SK-N-SH (cell line): Measurements from ENCODE around the gene ITFG1. TPM values are rescaled to one million over a fixed set of nuclear protein-coding genes. Genes with fewer than 3 reads are reported as not detected.

Experiments used
- CTCF ChIA-PET: fragments of 300-600, 350-600 bp; formaldehyde crosslinking; extraction: SDS; loops from one replicate; lab custom pipeline; 2021; lab: Yijun Ruan, JAX
- POLR2A ChIA-PET: fragments of 350-600 bp; sonication (Branson Sonifier 250); formaldehyde crosslinking; extraction: SDS; loops from one replicate; lab custom pipeline; 2020; ENCODE audit warnings: antibody characterized with exemption, inconsistent platforms; lab: Yijun Ruan, JAX
- DNase-seq: peaks from one replicate; pipeline ENCODE4 v3.0.0; 2012
- H2AFZ ChIP-seq: fragments of 200-600 bp; sonication (generic); 2 replicates; pipeline ENCODE4 v1.8.1; 2016; ENCODE audit warnings: antibody characterized with exemption, mild to moderate bottlenecking, low read depth
- H3F3A ChIP-seq: fragments of 200-600 bp; sonication (generic); replicated peaks from 2 replicates; pipeline ENCODE3; 2016; ENCODE audit warnings: antibody characterized with exemption, mild to moderate bottlenecking; ENCODE audit not compliant: insufficient read depth
- H3K27ac ChIP-seq, 2 experiments: fragments of 200-500 bp in 1 of 2; fragments of 200-600 bp in 1 of 2; sonication (Bioruptor generic) in 1 of 2; sonication (generic), shearing (Covaris generic) in 1 of 2; 2 replicates each; pipeline versions ENCODE4 v1.5.1 to v1.6.1; 2014 to 2016; ENCODE audit warnings: low read depth in 2 of 2, inconsistent platforms in 1 of 2, low read length in 1 of 2, mild to moderate bottlenecking in 1 of 2, mixed read lengths in 1 of 2
- H3K27me3 ChIP-seq: fragments of 200-600 bp; sonication (generic), shearing (Covaris generic); 2 replicates; pipeline ENCODE4 v1.6.1; 2016; ENCODE audit warnings: mixed run types; ENCODE audit not compliant: insufficient read depth
- H3K36me3 ChIP-seq, 2 experiments: fragments of 200-500 bp in 1 of 2; fragments of 200-600 bp in 1 of 2; sonication (Bioruptor generic) in 1 of 2; sonication (generic) in 1 of 2; replicated peaks in 1 of 2; 2 replicates each; pipeline versions ENCODE3 to v1.5.1; 2014 to 2016; ENCODE audit warnings: low read length in 1 of 2, mild to moderate bottlenecking in 1 of 2; ENCODE audit not compliant: insufficient read depth in 2 of 2, control insufficient read depth in 1 of 2
- H3K4me1 ChIP-seq, 2 experiments: fragments of 200-500 bp in 1 of 2; fragments of 200-600 bp in 1 of 2; sonication (Bioruptor generic) in 1 of 2; sonication (generic), shearing (Covaris generic) in 1 of 2; 2 replicates each; pipeline versions ENCODE4 v1.5.1 to v1.6.1; 2014 to 2016; ENCODE audit warnings: low read depth in 1 of 2, low read length in 1 of 2, mixed run types in 1 of 2; ENCODE audit not compliant: insufficient read depth in 2 of 2, control insufficient read depth in 1 of 2
- H3K4me2 ChIP-seq: fragments of 200-600 bp; sonication (generic), shearing (Covaris generic); 2 replicates; pipeline ENCODE4 v1.6.1; 2017; ENCODE audit warnings: mixed run types
- H3K4me3 ChIP-seq, 2 experiments: fragments of 200-500 bp in 1 of 2; fragments of 200-600 bp in 1 of 2; sonication (Bioruptor generic) in 1 of 2; sonication (generic), shearing (Covaris generic) in 1 of 2; 2 replicates each; pipeline versions ENCODE4 v1.5.1 to v1.8.1; 2014 to 2016; ENCODE audit warnings: low read depth in 2 of 2, inconsistent platforms in 1 of 2, low read length in 1 of 2, mild to moderate bottlenecking in 1 of 2, mixed read lengths in 1 of 2, moderate library complexity in 1 of 2
- H3K79me2 ChIP-seq: fragments of 200-600 bp; sonication (generic); 2 replicates; pipeline ENCODE4 v1.8.1; 2017; ENCODE audit warnings: mild to moderate bottlenecking; ENCODE audit not compliant: insufficient read depth
- H3K9ac ChIP-seq: fragments of 200-600 bp; sonication (generic); 2 replicates; pipeline ENCODE4 v1.6.1; 2017; ENCODE audit warnings: mixed run types
- H3K9me2 ChIP-seq: fragments of 200-600 bp; sonication (generic); 2 replicates; pipeline ENCODE4 v1.6.1; 2017; ENCODE audit warnings: mixed run types
- H3K9me3 ChIP-seq: fragments of 200-600 bp; sonication (generic); 2 replicates; pipeline ENCODE4 v1.6.1; 2017; ENCODE audit warnings: mixed run types, mild to moderate bottlenecking, moderate library complexity
- H4K20me1 ChIP-seq: fragments of 200-600 bp; sonication (generic); 2 replicates; pipeline ENCODE4 v1.6.1; 2017; ENCODE audit warnings: mild to moderate bottlenecking, mixed run types; ENCODE audit not compliant: insufficient read depth
- CHD2 ChIP-seq: fragments of 150-350 bp; IDR thresholded peaks from 2 replicates; pipeline ENCODE4 v1.6.1; 2018; ENCODE audit warnings: low read length; ENCODE audit not compliant: partially characterized antibody
- ELF1 ChIP-seq: IDR thresholded peaks from 2 replicates; pipeline ENCODE4 v1.4.0; 2012
- EP300 ChIP-seq, 2 experiments: IDR thresholded peaks; 2 replicates each; pipeline versions ENCODE4 v1.4.0 to v1.6.1; 2012; ENCODE audit warnings: borderline replicate concordance in 1 of 2, low read depth in 1 of 2, low read length in 1 of 2
- FOSL2 ChIP-seq: IDR thresholded peaks from 2 replicates; pipeline ENCODE4 v1.4.0; 2012; ENCODE audit warnings: low read depth, mild to moderate bottlenecking, moderate library complexity, borderline replicate concordance
- FOXM1 ChIP-seq: IDR thresholded peaks from 2 replicates; pipeline ENCODE4 v1.4.0; 2012; ENCODE audit warnings: low read depth, mild to moderate bottlenecking
- GATA2 ChIP-seq: sonication (generic); formaldehyde crosslinking; IDR thresholded peaks from 2 replicates; pipeline ENCODE4 v1.5.0; 2020; ENCODE audit warnings: mild to moderate bottlenecking, missing genetic modification reagents
- IRF3 ChIP-seq: fragments of 150-350 bp; IDR thresholded peaks from 2 replicates; pipeline ENCODE4 v1.6.1; 2016; ENCODE audit warnings: mild to moderate bottlenecking, low read depth, low read length
- JUND ChIP-seq: IDR thresholded peaks from 2 replicates; pipeline ENCODE4 v1.4.0; 2012
- MAX ChIP-seq: IDR thresholded peaks from 2 replicates; pipeline ENCODE4 v1.4.0; 2012; ENCODE audit warnings: low read depth
- NFIC ChIP-seq: IDR thresholded peaks from 2 replicates; pipeline ENCODE4 v1.4.0; 2012; ENCODE audit warnings: borderline replicate concordance
- PBX3 ChIP-seq: IDR thresholded peaks from 2 replicates; pipeline ENCODE4; 2012
- POLR2AphosphoS5 ChIP-seq: IDR thresholded peaks from 2 replicates; pipeline ENCODE4 v1.6.1; 2012; ENCODE audit warnings: low read depth, low read length
- RAD21 ChIP-seq: IDR thresholded peaks from 2 replicates; pipeline ENCODE4 v1.6.1; 2012; ENCODE audit warnings: mild to moderate bottlenecking, low read length
- RCOR1 ChIP-seq: fragments of 150-350 bp; IDR thresholded peaks from 2 replicates; pipeline ENCODE4 v1.6.1; 2017; ENCODE audit warnings: antibody characterized with exemption, low read length
- RXRA ChIP-seq: IDR thresholded peaks from 2 replicates; pipeline ENCODE4 v1.4.0; 2012; ENCODE audit warnings: low read depth, mild to moderate bottlenecking, borderline replicate concordance
- SIN3A ChIP-seq: IDR thresholded peaks from 2 replicates; pipeline ENCODE4 v1.6.1; 2012; ENCODE audit warnings: low read depth, mild to moderate bottlenecking, low read length, moderate library complexity, borderline replicate concordance
- SMC3 ChIP-seq: IDR thresholded peaks from 2 replicates; pipeline ENCODE4 v1.6.1; 2012; ENCODE audit warnings: low read depth, low read length, improper control_type of control experiment
- TAF1 ChIP-seq: IDR thresholded peaks from 2 replicates; pipeline ENCODE4 v1.6.1; 2012; ENCODE audit warnings: low read depth, mild to moderate bottlenecking, low read length, moderate library complexity, borderline replicate concordance
- TEAD4 ChIP-seq: IDR thresholded peaks from 2 replicates; pipeline ENCODE4 v1.4.0; 2012; ENCODE audit warnings: mild to moderate bottlenecking, borderline replicate concordance; ENCODE audit not compliant: insufficient read depth
- WGBS: methylation state at CpG from one replicate; pipeline ENCODE4 v1.1.6; 2017; ENCODE audit warnings: low lambda C conversion rate; 5-methylcytosine and 5-hydroxymethylcytosine counted together
- polyA plus RNA-seq, 3 experiments: library from polyadenylated mRNA; depleted of rRNA; stranded (reverse); fragments of >200 nt; gene quantifications; 2 replicates each; pipeline ENCODE4 v1.2.3, GENCODE V29; 2012
- TF ChIP-seq, protein P1 (sequence below): IDR thresholded peaks from 2 replicates; pipeline ENCODE4 v1.4.0; 2012; ENCODE audit warnings: low read depth, borderline replicate concordance

The ITFG1 gene
- polyA plus RNA-seq, 1 of the 3 experiments (the other 2 are of a cell fraction): 48.6 TPM

DNA sequence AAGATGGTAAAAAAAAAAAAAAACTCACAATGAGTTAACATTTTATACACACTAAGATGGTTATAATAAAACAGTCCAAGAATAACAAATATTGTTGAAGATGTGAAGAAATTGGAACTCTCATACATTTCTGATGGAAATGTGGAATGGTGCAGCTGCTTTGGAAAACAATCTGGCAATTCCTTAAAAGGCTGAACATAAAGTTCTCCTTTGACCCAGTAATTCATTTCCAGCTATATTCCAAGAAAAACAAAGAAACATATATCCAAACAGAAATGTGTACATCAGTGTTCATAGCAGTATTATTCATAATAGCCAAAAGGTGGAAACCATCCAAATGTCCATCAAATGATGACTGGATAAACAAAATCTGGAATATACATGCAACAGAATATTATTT, 219.8 kb downstream of the ITFG1 start:
- H3K79me2 ChIP-seq: no peaks in the 10 kb centered on the region
- H3K9me2 ChIP-seq: no peaks in the 10 kb centered on the region
- H2AFZ ChIP-seq: no peak overlapping the region
- H3F3A ChIP-seq: peaks cover 3% of the 10 kb centered on the region
- no peaks in the 10 kb centered on the region for H3K27me3 ChIP-seq
- no peak for DNase-seq
- no peak overlapping the region for H3K4me2 ChIP-seq
- H3K4me1 ChIP-seq: no peaks in the 10 kb centered on the region
- H3K4me3 ChIP-seq: no peak overlapping the region
- H3K27ac ChIP-seq: no peak overlapping the region
- POLR2A ChIA-PET: no interaction called here
- no peaks in the 10 kb centered on the region for H3K36me3 ChIP-seq
- CTCF ChIA-PET: no interaction called here
- H4K20me1 ChIP-seq: no peaks in the 10 kb centered on the region
- H3K9ac ChIP-seq: no peak overlapping the region
- H3K9me3 ChIP-seq: no peaks in the 10 kb centered on the region
- TF ChIP-seq SIN3A (no peak), MAX (no peak), RXRA (no peak), GATA2 (CRISPR knock-in tag) (no peak), ELF1 (no peak), JUND (no peak), RAD21 (no peak), FOXM1 (no peak), EP300 (IDR thresholded peaks at IDR 0.05; ENCODE audit: borderline replicate concordance in 1 of 2, low read depth in 1 of 2, low read length in 1 of 2) (no peak), IRF3 (no peak), FOSL2 (no peak), CHD2 (no peak), POLR2AphosphoS5 (no peak), PBX3 (no peak)
- TF ChIP-seq, protein P1, sequence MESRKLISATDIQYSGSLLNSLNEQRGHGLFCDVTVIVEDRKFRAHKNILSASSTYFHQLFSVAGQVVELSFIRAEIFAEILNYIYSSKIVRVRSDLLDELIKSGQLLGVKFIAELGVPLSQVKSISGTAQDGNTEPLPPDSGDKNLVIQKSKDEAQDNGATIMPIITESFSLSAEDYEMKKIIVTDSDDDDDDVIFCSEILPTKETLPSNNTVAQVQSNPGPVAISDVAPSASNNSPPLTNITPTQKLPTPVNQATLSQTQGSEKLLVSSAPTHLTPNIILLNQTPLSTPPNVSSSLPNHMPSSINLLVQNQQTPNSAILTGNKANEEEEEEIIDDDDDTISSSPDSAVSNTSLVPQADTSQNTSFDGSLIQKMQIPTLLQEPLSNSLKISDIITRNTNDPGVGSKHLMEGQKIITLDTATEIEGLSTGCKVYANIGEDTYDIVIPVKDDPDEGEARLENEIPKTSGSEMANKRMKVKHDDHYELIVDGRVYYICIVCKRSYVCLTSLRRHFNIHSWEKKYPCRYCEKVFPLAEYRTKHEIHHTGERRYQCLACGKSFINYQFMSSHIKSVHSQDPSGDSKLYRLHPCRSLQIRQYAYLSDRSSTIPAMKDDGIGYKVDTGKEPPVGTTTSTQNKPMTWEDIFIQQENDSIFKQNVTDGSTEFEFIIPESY: no peak

DNA sequence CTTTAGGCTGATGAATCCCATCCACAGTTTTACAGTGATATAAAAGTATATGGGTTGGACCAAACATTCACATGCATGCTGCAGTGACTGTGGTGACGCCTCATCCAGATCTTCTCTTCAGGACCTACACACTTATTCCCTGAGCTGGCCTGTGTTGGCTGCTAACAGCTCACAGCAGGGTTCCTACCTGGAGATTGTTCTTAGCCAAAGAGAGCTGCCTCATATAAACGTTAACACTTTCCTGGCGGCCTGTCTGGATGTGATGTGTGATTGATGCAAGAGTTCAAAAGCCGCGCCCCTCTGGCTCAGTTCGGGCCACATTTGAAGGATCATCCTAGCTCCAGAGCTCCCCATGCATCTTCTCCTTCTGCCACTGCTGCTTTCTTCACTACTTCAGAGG, 224.1 kb downstream of the ITFG1 start:
- no peaks in the 10 kb centered on the region for H3K9me2 ChIP-seq
- no peaks in the 10 kb centered on the region for H3K4me1 ChIP-seq
- no peak overlapping the region for H3K4me3 ChIP-seq
- no peak overlapping the region for H3K4me2 ChIP-seq
- DNase-seq: no peak
- no peaks in the 10 kb centered on the region for H3K79me2 ChIP-seq
- no peaks in the 10 kb centered on the region for H3K36me3 ChIP-seq
- no peaks in the 10 kb centered on the region for H4K20me1 ChIP-seq
- WGBS: 94% methylated on average over 6 of the region's 6 CpGs
- H3K9me3 ChIP-seq: no peaks in the 10 kb centered on the region
- H2AFZ ChIP-seq: no peak overlapping the region
- H3K27me3 ChIP-seq: no peaks in the 10 kb centered on the region
- no peak overlapping the region for H3K27ac ChIP-seq
- no peaks in the 10 kb centered on the region for H3F3A ChIP-seq
- POLR2A ChIA-PET: no interaction called here
- TF ChIP-seq NFIC (no peak), EP300 (IDR thresholded peaks at IDR 0.05; ENCODE audit: borderline replicate concordance in 1 of 2, low read depth in 1 of 2, low read length in 1 of 2) (no peak), POLR2AphosphoS5 (no peak), TEAD4 (no peak), SMC3 (no peak), RCOR1 (no peak), JUND (no peak), CHD2 (no peak), TAF1 (no peak), GATA2 (CRISPR knock-in tag) (no peak)
- TF ChIP-seq, all 33 proteins: peak for 0
- CTCF ChIA-PET: no interaction called here
- H3K9ac ChIP-seq: no peak overlapping the region
